Measurements from ENCODE around the gene DNAL1.

Gene DNAL1

GRCh38 chr14:73710737-73711136 is 66.0 kb downstream of the DNAL1 start:
- DNase-seq, result no peak

- no peak for DNase-seq
Observed at GRCh38 chr14:73712071-73712506, 67.3 kb downstream of the DNAL1 start.

- no peak for DNase-seq
Observed at GRCh38 chr14:73712540-73713180, 67.9 kb downstream of the DNAL1 start.

- DNase-seq, result no peak
Observed at GRCh38 chr14:73713206-73713802, 68.5 kb downstream of the DNAL1 start.

- DNase-seq, result peak; percentile 87 to 88
Observed at GRCh38 chr14:73713803-73714655, 69.2 kb downstream of the DNAL1 start, which contains the start of gene PNMA1. PNMA1 (minus strand) TSS chr14:73714384; CDS start chr14:73713639, 745 bp downstream.

- no peak for DNase-seq
Observed at GRCh38 chr14:73714656-73715081, 69.9 kb downstream of the DNAL1 start.

GRCh38 chr14:73715707-73716106 is 70.9 kb downstream of the DNAL1 start:
- DNase-seq, result no peak

GRCh38 chr14:73717266-73717665 is 72.5 kb downstream of the DNAL1 start:
- no peak for DNase-seq

- DNase-seq, result no peak
Observed at GRCh38 chr14:73717711-73718417, 73.1 kb downstream of the DNAL1 start.

- no peak for DNase-seq
Observed at GRCh38 chr14:73718418-73719251, 73.8 kb downstream of the DNAL1 start.

GRCh38 chr14:73719361-73719760 is 74.6 kb downstream of the DNAL1 start:
- no peak for DNase-seq

- no peak for DNase-seq
Observed at GRCh38 chr14:73719791-73720190, 75.0 kb downstream of the DNAL1 start.

GRCh38 chr14:73720636-73721035 is 75.8 kb downstream of the DNAL1 start:
- no peak for DNase-seq

- no peak for DNase-seq
Observed at GRCh38 chr14:73721101-73721821, 76.5 kb downstream of the DNAL1 start.

GRCh38 chr14:73722581-73722980 is 77.8 kb downstream of the DNAL1 start:
- no peak for DNase-seq

GRCh38 chr14:73723406-73723796 is 78.6 kb downstream of the DNAL1 start:
- no peak for DNase-seq

- no peak for DNase-seq
Observed at GRCh38 chr14:73723797-73724661, 79.2 kb downstream of the DNAL1 start.

- DNase-seq, result no peak
Observed at GRCh38 chr14:73724696-73725095, 79.9 kb downstream of the DNAL1 start.

- DNase-seq, result no peak
Observed at GRCh38 chr14:73725116-73726024, 80.6 kb downstream of the DNAL1 start.

Data from CD4-positive, alpha-beta T cell treated with Interleukin-1 beta for 1 hour (primary cell).